SIG-M5 treated with dmso at 0.1 percent for 504 hours (cell line): ENCODE measurements around the gene SAMSN1.
"Not testable (repeated sequence)": the region's sequence is repeated elsewhere in the genome, so short reads cannot be mapped to it uniquely, and the experiment has no call there.

Experiments used
- DNase-seq: peaks from one replicate; lab custom pipeline; 2025; ENCODE audit not compliant: unreplicated experiment; lab: John Stamatoyannopoulos, UW

The SAMSN1 gene

GRCh38 chr21:14567331-14568279 lies 21.5 kb upstream of the SAMSN1 start:
- DNase-seq = peak; percentile 22

GRCh38 chr21:14566894-14567293 lies 20.8 kb upstream of the SAMSN1 start:
- DNase-seq = no peak

GRCh38 chr21:14562959-14563358 lies 16.8 kb upstream of the SAMSN1 start:
- no peak for DNase-seq

GRCh38 chr21:14560555-14560954 lies 14.4 kb upstream of the SAMSN1 start:
- no peak for DNase-seq

- no peak for DNase-seq
Observed at GRCh38 chr21:14560139-14560538, 14.0 kb upstream of the SAMSN1 start.

- no peak for DNase-seq
Observed at GRCh38 chr21:14559102-14559501, 13.0 kb upstream of the SAMSN1 start.

GRCh38 chr21:14557413-14557812 lies 11.3 kb upstream of the SAMSN1 start:
- no peak for DNase-seq

- DNase-seq = no peak
Observed at GRCh38 chr21:14554948-14555347, 8.8 kb upstream of the SAMSN1 start.

- DNase-seq = no peak
Observed at GRCh38 chr21:14553422-14553821, 7.3 kb upstream of the SAMSN1 start.

- DNase-seq = no peak
Observed at GRCh38 chr21:14551741-14552140, 5.6 kb upstream of the SAMSN1 start.

- DNase-seq = no peak
Observed at GRCh38 chr21:14550135-14550534, 4.0 kb upstream of the SAMSN1 start.

GRCh38 chr21:14548779-14549178 lies 2.7 kb upstream of the SAMSN1 start:
- DNase-seq = peak; percentile 83

- no peak for DNase-seq
Observed at GRCh38 chr21:14547834-14548513, 1.9 kb upstream of the SAMSN1 start.

GRCh38 chr21:14546719-14547118 lies 604 bp upstream of the SAMSN1 start:
- DNase-seq = not testable (repeated sequence)

- DNase-seq = no peak
Observed at GRCh38 chr21:14543983-14544382, 2.1 kb downstream of the SAMSN1 start.

GRCh38 chr21:14542638-14543037 lies 3.5 kb downstream of the SAMSN1 start:
- DNase-seq = no peak

GRCh38 chr21:14541841-14542490 lies 4.1 kb downstream of the SAMSN1 start:
- DNase-seq = peak; percentile 71

GRCh38 chr21:14538483-14538882 lies 7.6 kb downstream of the SAMSN1 start:
- DNase-seq = no peak

- DNase-seq = no peak
Observed at GRCh38 chr21:14536929-14537328, 9.2 kb downstream of the SAMSN1 start.

- no peak for DNase-seq
Observed at GRCh38 chr21:14535702-14536101, 10.4 kb downstream of the SAMSN1 start.

- DNase-seq = peak; percentile 34
Observed at GRCh38 chr21:14533499-14534428, 12.4 kb downstream of the SAMSN1 start.
